Measurements from ENCODE around the gene DNAH2.

- TF ChIP-seq, protein P1, sequence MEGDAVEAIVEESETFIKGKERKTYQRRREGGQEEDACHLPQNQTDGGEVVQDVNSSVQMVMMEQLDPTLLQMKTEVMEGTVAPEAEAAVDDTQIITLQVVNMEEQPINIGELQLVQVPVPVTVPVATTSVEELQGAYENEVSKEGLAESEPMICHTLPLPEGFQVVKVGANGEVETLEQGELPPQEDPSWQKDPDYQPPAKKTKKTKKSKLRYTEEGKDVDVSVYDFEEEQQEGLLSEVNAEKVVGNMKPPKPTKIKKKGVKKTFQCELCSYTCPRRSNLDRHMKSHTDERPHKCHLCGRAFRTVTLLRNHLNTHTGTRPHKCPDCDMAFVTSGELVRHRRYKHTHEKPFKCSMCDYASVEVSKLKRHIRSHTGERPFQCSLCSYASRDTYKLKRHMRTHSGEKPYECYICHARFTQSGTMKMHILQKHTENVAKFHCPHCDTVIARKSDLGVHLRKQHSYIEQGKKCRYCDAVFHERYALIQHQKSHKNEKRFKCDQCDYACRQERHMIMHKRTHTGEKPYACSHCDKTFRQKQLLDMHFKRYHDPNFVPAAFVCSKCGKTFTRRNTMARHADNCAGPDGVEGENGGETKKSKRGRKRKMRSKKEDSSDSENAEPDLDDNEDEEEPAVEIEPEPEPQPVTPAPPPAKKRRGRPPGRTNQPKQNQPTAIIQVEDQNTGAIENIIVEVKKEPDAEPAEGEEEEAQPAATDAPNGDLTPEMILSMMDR (IDR thresholded peaks at IDR 0.05; ENCODE audit: insufficient read depth, low read length, poor library complexity, severe bottlenecking): no peak
- TF ChIP-seq EZH2phosphoT487 (conservative IDR thresholded peaks at IDR 0.05; ENCODE audit: low read length): no peak
Observed at GRCh38 chr17:7854078-7854777, 136.7 kb downstream of the DNAH2 start.

All from SU-DHL-6 (cell line).